ENCODE results near the gene CDK14.

Gene CDK14

DNA sequence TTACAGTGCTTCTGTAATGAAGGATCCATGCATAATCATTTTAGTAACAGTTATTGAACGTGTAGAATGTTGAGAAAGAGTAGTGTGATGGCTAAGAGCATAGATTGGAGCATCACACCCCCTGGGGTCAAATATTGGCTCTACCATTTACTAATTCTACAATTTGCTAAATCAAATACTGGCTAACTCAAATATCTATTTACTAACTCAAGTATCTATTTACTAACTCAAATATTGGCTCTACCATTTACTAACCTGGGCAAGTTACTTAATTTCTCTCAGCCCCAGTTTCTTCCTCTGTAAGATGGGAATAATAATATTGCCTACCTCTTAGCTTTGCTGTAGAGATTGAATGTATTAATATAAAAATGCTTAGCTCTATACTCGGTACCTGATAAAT lies 64.0 kb downstream of the CDK14 start:
- TF ChIP-seq, protein P1, sequence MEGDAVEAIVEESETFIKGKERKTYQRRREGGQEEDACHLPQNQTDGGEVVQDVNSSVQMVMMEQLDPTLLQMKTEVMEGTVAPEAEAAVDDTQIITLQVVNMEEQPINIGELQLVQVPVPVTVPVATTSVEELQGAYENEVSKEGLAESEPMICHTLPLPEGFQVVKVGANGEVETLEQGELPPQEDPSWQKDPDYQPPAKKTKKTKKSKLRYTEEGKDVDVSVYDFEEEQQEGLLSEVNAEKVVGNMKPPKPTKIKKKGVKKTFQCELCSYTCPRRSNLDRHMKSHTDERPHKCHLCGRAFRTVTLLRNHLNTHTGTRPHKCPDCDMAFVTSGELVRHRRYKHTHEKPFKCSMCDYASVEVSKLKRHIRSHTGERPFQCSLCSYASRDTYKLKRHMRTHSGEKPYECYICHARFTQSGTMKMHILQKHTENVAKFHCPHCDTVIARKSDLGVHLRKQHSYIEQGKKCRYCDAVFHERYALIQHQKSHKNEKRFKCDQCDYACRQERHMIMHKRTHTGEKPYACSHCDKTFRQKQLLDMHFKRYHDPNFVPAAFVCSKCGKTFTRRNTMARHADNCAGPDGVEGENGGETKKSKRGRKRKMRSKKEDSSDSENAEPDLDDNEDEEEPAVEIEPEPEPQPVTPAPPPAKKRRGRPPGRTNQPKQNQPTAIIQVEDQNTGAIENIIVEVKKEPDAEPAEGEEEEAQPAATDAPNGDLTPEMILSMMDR (IDR thresholded peaks at IDR 0.05) = no peak

GRCh38 chr7:90660819-90661218 lies 64.7 kb downstream of the CDK14 start:
- TF ChIP-seq, protein P1 (IDR thresholded peaks at IDR 0.05) = no peak

GRCh38 chr7:90661290-90662151 lies 65.4 kb downstream of the CDK14 start:
- TF ChIP-seq, protein P1 (IDR thresholded peaks at IDR 0.05) = no peak

GRCh38 chr7:90663176-90663575 lies 67.1 kb downstream of the CDK14 start:
- TF ChIP-seq, protein P1 (IDR thresholded peaks at IDR 0.05) = no peak

DNA sequence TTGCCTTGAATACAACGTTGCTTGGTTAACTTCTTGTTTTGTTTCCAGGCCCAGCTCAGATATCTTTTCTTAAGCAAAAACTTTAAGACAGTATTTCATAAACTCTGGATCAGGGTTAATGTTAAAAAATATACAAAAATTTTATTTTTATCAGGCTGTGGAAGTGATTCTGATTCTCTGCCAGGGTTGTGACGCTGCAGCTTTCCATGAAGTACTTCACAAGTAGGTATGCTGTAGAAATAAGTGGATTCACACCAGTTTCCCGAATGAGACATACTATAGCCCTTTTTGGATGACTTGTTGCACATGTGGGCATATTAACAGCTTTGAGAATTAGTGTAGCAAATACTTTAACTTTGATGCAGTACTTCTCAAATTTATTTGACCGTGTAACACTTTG lies 70.1 kb downstream of the CDK14 start:
- TF ChIP-seq, protein P1 (IDR thresholded peaks at IDR 0.05) = no peak

GRCh38 chr7:90668992-90669391 lies 72.9 kb downstream of the CDK14 start:
- TF ChIP-seq, protein P1 (IDR thresholded peaks at IDR 0.05) = no peak

- TF ChIP-seq, protein P1 (IDR thresholded peaks at IDR 0.05) = no peak
These were observed 73.4 kb downstream of the CDK14 start for GRCh38 chr7:90669492-90669891.

Data from LNCAP (cell line).